ENCODE results near the gene FNDC3A.
"Not testable (repeated sequence)": the region's sequence is repeated elsewhere in the genome, so short reads cannot be mapped to it uniquely, and the experiment has no call there.

Gene FNDC3A

DNA sequence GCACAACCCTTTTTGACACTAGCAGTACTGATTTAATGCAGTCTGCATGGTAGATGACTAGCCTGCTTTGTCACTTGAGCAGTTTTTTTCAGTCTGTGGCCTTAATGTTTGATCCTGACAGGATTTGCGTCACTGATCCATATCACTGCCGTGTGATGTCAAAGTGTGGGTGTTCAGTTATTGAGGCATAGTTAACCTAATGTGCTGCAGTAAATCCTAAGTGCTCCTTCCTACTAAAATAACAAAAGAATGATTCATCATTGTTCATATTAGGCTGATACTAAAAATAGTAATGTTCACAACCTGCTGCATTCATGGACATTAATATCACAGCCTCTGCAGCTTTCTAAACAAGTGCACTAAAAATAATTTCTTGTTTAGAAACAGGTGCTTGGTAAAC lies 122.5 kb downstream of the FNDC3A start:
- no peak for DNase-seq (ENCODE audit: low read depth)

DNA sequence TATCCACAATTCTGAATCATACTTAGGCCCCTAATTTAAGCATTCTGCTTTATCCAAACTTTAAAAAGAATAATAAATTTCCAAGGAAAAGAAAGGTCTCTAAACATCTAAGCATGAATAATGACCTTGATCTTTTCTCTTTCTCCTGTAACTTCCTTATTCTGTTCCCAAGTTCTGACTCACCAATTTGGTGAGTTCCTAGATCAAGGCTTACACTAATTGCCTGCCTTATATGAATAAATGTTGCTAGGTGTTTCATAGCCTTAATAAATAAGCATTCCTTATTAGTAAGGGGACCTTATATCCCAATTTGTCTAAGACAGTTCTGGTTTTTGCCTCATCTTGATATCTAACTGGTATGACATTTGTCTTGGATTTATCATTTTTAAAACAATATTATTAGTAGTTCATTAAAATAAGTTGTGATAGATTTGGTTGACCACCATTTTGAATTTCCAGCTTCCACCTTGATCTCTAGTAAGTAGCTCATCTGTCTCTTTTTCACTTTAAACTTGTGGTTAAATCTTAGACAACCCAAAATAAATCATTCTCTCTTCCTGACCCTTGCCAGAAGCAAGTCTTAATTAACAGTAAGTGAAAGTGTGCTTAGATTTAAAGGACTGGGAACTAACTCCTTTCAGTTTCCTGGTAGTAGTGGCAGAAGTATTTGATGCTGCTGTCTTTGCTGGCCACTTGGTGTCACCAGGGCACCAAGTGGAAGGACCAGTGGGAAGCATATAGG lies 123.2 kb downstream of the FNDC3A start:
- no peak for DNase-seq (ENCODE audit: low read depth)

DNA sequence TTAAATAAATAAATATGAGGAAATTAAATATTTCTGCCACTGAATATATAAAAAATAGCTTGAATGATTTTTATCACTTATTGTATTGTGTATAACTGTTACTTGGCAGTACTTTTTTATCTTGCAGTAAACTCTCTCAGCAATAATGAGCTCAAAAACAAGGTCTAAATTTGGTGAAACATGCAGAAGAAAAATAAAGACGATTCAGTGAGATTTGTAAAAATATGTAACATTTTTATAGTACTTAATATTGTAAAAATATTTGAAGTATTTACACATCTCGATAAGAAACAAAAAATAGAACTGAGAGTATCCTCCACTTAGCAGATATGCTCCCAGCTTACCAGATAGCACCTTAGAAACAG lies 123.8 kb downstream of the FNDC3A start:
- no peak for DNase-seq (ENCODE audit: low read depth)

- DNase-seq (ENCODE audit: low read depth), result no peak
These were observed 125.2 kb downstream of the FNDC3A start for GRCh38 chr13:49100637-49101570.

DNA sequence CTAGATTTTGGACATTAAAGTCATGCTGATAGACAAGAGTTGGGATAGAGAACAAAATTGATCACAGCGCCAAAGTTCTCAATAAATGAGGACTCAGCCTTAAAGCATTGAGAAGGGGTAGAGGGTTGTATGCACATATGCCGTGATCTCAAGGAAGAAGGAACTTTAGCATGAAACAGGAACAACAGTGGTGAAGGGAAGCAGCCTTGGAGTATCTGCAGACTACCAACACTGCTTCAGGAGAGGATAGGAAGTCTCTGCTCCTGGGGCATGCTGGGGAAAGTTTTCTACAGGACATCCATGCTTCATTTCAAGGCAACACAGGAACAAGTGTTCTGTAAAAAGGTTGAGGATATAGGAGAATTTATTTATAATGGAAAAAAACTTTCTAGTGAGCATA lies 132.5 kb downstream of the FNDC3A start:
- DNase-seq (ENCODE audit: low read depth), result no peak

GRCh38 chr13:49110122-49110912 lies 134.6 kb downstream of the FNDC3A start:
- peak; percentile 39 for DNase-seq (ENCODE audit: low read depth)

DNA sequence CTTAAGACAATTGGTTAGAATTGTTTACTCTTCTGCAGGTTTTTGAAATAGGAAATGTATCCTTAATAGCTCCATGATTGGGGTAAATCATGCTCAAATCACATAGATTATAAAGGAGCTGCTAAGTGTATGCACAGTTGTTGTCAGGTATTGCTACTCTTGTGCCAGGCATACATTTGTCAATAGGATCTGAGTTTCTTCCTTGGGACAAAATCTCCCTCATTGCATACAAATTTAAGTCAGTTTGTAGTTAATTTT lies 135.1 kb downstream of the FNDC3A start:
- no peak for DNase-seq (ENCODE audit: low read depth)

DNA sequence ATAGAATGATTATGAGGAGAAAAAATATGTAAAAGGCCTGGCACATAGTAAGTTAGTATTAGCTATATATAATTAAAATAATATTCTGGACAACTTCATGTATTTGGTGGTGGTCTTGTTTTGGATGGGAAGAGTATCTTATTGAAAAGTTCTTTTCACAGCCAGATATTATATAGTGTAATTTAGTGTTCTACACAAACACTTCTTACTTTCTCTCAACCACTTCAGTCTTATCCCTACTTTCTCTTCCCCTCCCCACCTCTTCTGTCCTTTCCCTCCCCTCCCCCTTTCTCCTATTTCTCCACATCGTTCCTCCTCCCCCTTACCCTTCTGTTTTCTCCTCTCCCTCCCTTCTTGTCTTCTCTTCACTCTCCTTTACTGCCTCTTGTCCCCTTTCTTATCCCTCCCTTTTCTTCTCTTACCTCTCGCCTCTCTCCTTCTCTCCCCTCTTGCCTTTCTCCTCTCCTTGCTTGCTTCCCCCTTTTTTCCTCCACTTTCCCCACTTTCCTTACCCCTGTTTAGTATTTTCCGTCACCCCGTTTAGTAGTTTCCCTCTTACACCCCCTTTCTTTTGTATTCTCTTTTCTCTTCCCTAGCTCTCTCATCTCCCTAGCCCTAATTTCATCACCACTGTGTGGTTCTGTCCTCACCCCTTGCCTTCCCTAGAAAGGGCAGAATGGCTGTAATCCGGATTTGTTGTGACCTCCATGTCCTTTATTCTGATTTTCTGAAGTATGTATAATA lies 137.2 kb downstream of the FNDC3A start:
- DNase-seq (ENCODE audit: low read depth), result no peak

DNA sequence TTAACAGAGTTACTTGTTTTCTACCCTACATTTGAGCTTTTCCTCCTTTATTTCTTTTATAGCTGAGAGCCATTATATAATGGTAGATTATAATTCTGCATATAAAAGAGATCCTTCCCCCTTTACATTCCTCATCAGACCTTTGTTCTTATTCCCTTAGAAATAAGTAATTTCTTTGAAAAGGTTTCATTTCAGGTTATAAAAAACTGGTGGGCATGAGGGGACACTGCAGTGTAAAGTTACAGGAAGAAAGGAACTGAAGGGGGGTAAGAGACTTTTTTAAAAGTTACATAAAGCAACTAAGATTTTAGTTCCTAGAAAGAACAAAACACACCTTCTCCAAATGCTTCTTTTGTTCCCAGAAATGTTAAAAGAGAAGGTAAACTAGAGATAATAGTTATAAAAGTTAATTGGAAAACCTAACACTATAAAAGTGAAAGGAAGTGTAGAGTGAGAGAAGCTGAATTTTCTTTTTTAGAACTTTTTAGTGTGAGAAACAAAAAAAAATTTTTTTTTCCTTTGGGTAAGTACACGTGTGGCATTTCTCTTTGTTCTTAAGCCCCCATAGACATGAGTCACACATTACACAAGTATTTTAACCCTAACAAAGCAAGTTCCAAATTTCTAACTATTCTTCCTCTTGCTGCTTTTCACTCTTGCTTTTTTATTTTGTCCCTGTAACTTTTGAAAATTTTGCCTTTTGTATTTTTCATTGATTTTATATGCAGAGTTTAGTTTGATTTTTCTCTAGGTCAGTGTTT lies 138.0 kb downstream of the FNDC3A start:
- no peak for DNase-seq (ENCODE audit: low read depth)

GRCh38 chr13:49116873-49117272 lies 141.2 kb downstream of the FNDC3A start:
- no peak for DNase-seq (ENCODE audit: low read depth)

DNA sequence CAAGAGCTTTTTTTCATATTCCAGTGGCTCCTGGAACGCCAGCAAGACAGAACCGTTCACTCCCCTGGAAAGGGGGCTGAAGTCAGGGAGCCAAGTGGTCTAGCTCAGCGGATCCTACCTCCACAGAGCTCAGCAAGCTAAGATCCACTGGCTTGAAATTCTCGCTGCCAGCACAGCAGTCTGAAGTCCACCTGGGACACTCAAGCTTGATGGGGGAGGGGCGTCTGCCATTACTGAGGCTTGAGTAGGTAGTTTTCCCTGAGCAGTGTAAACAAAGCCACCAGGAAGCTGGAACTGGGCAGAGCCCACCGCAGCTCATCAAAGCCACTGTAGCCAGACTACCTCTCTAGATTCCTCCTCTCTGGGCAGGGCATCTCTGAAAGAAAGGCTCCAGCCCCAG lies 142.7 kb downstream of the FNDC3A start:
- not testable (repeated sequence) for DNase-seq (ENCODE audit: low read depth)

- DNase-seq (ENCODE audit: low read depth), result no peak
These were observed 149.1 kb downstream of the FNDC3A start for GRCh38 chr13:49124693-49125304.

DNA sequence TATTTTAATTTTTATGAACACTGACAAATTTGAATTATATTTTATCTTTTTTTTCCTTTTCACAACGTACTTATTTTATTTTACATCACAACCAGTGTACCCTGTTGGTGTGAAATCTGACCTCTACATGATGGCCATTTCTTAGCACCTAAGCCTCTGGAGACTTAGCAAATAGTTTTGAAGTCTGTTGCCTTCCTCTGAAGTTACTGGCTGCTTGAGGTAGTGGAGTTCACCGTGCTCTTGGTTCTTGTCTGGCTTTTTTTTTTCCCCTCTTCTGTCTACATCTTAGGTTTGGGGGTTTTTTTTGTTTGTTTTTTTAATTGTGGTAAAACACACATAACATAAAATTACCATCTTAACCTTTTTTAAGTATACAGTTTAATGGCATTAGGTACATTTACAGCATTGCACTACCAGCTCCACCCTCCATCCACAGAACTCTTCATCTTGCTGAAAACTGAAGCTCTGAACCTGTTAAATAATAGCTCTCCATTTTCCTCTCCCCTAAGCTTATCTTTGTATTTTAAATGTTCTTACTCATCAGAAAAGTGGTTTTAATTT lies 150.3 kb downstream of the FNDC3A start:
- DNase-seq (ENCODE audit: low read depth), result no peak

DNA sequence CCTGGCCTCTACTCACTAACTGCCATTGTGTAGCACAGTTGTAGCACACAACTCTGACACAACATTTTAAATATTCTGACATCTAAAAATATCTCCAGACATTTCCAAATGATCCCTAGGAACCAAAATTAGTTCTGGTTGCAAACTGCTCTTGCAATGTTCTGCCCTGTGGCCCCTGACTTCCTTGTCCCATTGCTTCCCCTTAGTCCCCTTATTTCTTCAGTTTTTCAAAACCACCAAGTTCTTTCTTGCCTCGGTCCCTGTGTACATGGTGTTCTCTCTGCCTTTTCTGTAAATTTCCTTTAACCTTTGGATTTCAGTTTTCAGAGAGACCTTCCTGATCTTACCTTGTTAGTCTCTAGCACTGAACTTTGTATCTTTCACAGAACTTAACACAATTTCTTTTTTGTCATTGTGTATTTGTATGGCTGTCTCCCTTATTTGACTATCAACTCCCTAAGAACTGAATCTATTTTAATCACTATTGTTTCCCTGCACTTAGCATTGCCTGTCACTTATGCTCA lies 156.8 kb downstream of the FNDC3A start:
- DNase-seq (ENCODE audit: low read depth), result no peak

GRCh38 chr13:49134305-49134704 lies 158.6 kb downstream of the FNDC3A start:
- no peak for DNase-seq (ENCODE audit: low read depth)

DNA sequence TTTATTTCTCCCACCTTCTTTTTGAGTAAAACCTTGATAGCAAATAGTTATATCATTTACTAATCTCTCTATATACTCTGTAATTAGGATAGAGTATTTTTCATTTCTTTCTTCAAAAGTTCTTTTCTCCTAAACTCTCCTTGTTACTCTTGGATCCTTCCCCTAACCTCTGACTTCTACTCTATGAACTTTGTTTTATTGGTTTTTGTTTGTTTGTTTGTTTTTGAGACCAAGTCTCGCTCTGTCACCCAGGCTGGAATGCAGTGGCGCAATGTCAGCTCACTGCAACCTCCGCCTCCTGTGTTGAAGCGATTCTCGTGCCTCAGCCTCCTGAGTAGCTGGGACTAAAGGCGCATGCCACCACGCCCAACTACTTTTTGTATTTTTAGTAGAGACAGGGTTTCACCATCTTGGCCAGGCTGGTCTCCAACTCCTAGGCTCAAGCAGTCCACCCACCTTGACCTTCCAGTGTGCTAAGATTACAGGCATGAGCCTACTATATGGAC lies 161.5 kb downstream of the FNDC3A start:
- DNase-seq (ENCODE audit: low read depth), result not testable (repeated sequence)

GRCh38 chr13:49140910-49141611 lies 165.3 kb downstream of the FNDC3A start:
- no peak for DNase-seq (ENCODE audit: low read depth)

- DNase-seq (ENCODE audit: low read depth), result peak; percentile 26
These were observed 171.2 kb downstream of the FNDC3A start for GRCh38 chr13:49146950-49147355.

- no peak for DNase-seq (ENCODE audit: low read depth)
These were observed 172.7 kb downstream of the FNDC3A start for GRCh38 chr13:49148405-49148804.
